Stimulated activated CD8-positive, alpha-beta memory T cell treated with anti-CD3 and anti-CD28 coated beads, Interleukin-12 subunit alpha, Interleukin-12 subunit beta, amount 100 ng/mL, for 24 hours (primary cell): ENCODE results near the gene BHLHE41.

Source experiments
- DNase-seq: peaks from one replicate; pipeline ENCODE4 v3.0.0-alpha.2; 2020; ENCODE audit errors: extremely low read depth

Gene BHLHE41

DNA sequence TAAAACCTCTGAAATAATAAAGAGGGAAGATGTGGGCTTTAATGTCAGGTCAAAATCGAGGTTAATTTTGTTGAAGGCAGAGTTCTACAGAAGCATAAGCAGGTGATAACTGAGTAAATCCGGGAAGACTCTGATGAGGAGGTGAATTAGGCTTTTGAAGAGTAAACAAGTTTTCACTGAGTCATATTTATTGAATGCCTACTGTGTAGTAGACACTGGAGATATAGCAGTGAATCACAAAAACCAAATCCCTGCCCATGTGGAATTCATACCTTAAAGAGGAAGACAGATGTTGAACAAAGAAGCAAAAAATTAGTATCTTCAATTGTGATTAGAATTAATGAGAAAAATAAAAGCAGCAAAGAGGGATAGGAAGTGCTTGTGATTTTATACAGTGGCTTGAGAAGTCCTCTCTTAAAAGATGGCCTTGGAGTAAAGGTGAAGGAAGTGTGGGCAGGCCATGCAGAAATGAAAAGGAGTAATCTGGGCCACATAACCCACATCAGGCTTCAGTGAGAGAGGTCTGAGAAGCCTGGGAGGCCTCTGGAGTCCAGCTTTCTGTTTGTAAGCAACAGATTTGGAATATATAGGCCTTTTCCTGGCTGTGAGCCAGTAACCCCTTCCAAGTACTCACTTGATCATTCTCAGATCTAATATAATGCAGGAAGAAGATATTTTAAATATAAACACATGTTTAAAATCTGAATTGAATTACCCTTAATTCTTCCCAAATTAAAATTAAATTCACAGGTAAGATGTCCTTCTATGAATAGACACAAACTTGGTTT, 46.7 kb downstream of the BHLHE41 start:
- no peak for DNase-seq
